Activated naive CD8-positive, alpha-beta T cell treated with anti-CD3 and anti-CD28 coated beads, Interleukin-2, amount 50 U/mL, for 24 hours (primary cell): ENCODE data around the gene FGF10.

Experiments used
- ATAC-seq: fragments of 150-1000 bp; cut with Tn5 transposase; one replicate; pipeline ENCODE4 v1.10.0; 2021
- DNase-seq: peaks from one replicate; pipeline ENCODE4 v3.0.0; 2021
- H3K27ac Mint-ChIP-seq: one replicate; pipeline ENCODE4 v1.8.0; 2021; ENCODE audit warnings: mild to moderate bottlenecking, mixed read lengths
- H3K27me3 Mint-ChIP-seq: one replicate; pipeline ENCODE4 v1.8.0; 2021; ENCODE audit warnings: mixed read lengths
- H3K36me3 Mint-ChIP-seq: one replicate; pipeline ENCODE4 v1.8.0; 2021; ENCODE audit warnings: low read depth, mixed read lengths
- H3K4me1 Mint-ChIP-seq: one replicate; pipeline ENCODE4 v1.8.0; 2021; ENCODE audit warnings: mixed read lengths
- H3K4me3 Mint-ChIP-seq: one replicate; pipeline ENCODE4 v1.8.0; 2021; ENCODE audit warnings: mild to moderate bottlenecking, moderate library complexity, mixed read lengths
- H3K9me3 Mint-ChIP-seq: one replicate; pipeline ENCODE4 v1.8.0; 2021; ENCODE audit warnings: mixed read lengths

FGF10 gene

GRCh38 chr5:44321144-44321725, 68.0 kb downstream of the FGF10 start:
- Mint-ChIP-seq H3K27ac (no peak overlapping the region), H3K4me1 (no peaks in the 10 kb centered on the region)

GRCh38 chr5:44320188-44320587, 69.0 kb downstream of the FGF10 start:
- ATAC-seq, result no peak
- H3K27ac Mint-ChIP-seq, result no peak overlapping the region
- no peaks in the 10 kb centered on the region for H3K4me1 Mint-ChIP-seq
- no peak overlapping the region for H3K4me3 Mint-ChIP-seq
- no peaks in the 10 kb centered on the region for H3K36me3 Mint-ChIP-seq
- H3K27me3 Mint-ChIP-seq, result no peaks in the 10 kb centered on the region
- H3K9me3 Mint-ChIP-seq, result peaks cover 4% of the 10 kb centered on the region
- no peak for DNase-seq

More at GRCh38 chr5:44321144-44321725, 68.0 kb downstream of the FGF10 start:
- Mint-ChIP-seq H3K36me3 (no peaks in the 10 kb centered on the region), H3K4me3 (no peak overlapping the region), H3K27me3 (no peaks in the 10 kb centered on the region), H3K9me3 (peaks cover 4% of the 10 kb centered on the region)
- no peak for DNase-seq
- no peak for ATAC-seq

- Mint-ChIP-seq H3K27me3 (no peaks in the 10 kb centered on the region), H3K9me3 (peaks cover 7% of the 10 kb centered on the region), H3K4me3 (no peak overlapping the region), H3K27ac (no peak overlapping the region), H3K4me1 (no peaks in the 10 kb centered on the region), H3K36me3 (no peaks in the 10 kb centered on the region)
- ATAC-seq (no peak), DNase-seq (no peak)
Measured at GRCh38 chr5:44318883-44319282, 70.3 kb downstream of the FGF10 start.

GRCh38 chr5:44312374-44312773, 76.8 kb downstream of the FGF10 start:
- H3K9me3 Mint-ChIP-seq, result peaks cover 5% of the 10 kb centered on the region
- no peaks in the 10 kb centered on the region for H3K4me1 Mint-ChIP-seq
- H3K4me3 Mint-ChIP-seq, result no peak overlapping the region
- no peak overlapping the region for H3K27ac Mint-ChIP-seq
- DNase-seq, result no peak
- ATAC-seq, result no peak
- no peaks in the 10 kb centered on the region for H3K27me3 Mint-ChIP-seq
- H3K36me3 Mint-ChIP-seq, result no peaks in the 10 kb centered on the region

- H3K4me1 Mint-ChIP-seq, result no peaks in the 10 kb centered on the region
- H3K27ac Mint-ChIP-seq, result no peak overlapping the region
- H3K4me3 Mint-ChIP-seq, result no peak overlapping the region
- ATAC-seq, result no peak
- DNase-seq, result no peak
- no peaks in the 10 kb centered on the region for H3K27me3 Mint-ChIP-seq
- peaks cover 4% of the 10 kb centered on the region for H3K9me3 Mint-ChIP-seq
- no peaks in the 10 kb centered on the region for H3K36me3 Mint-ChIP-seq
Measured at GRCh38 chr5:44300551-44300950, 88.7 kb downstream of the FGF10 start.

GRCh38 chr5:44299394-44299793, 89.8 kb downstream of the FGF10 start:
- Mint-ChIP-seq H3K9me3 (peaks cover 4% of the 10 kb centered on the region), H3K36me3 (no peaks in the 10 kb centered on the region), H3K27ac (no peak overlapping the region), H3K27me3 (no peaks in the 10 kb centered on the region), H3K4me1 (no peaks in the 10 kb centered on the region), H3K4me3 (no peak overlapping the region)
- no peak for DNase-seq
- no peak for ATAC-seq

- no peak overlapping the region for H3K27ac Mint-ChIP-seq
- peaks cover 1% of the 10 kb centered on the region for H3K9me3 Mint-ChIP-seq
- H3K4me1 Mint-ChIP-seq, result no peaks in the 10 kb centered on the region
- H3K36me3 Mint-ChIP-seq, result no peaks in the 10 kb centered on the region
- DNase-seq (no peak), ATAC-seq (no peak)
- H3K27me3 Mint-ChIP-seq, result no peaks in the 10 kb centered on the region
- H3K4me3 Mint-ChIP-seq, result no peak overlapping the region
Measured at GRCh38 chr5:44294516-44294915, 94.7 kb downstream of the FGF10 start.

- no peak for DNase-seq
- ATAC-seq, result no peak
- Mint-ChIP-seq H3K27ac (no peak overlapping the region), H3K9me3 (peaks cover 4% of the 10 kb centered on the region), H3K4me3 (no peak overlapping the region), H3K27me3 (no peaks in the 10 kb centered on the region), H3K4me1 (no peaks in the 10 kb centered on the region), H3K36me3 (no peaks in the 10 kb centered on the region)
Measured at GRCh38 chr5:44292736-44293135, 96.5 kb downstream of the FGF10 start.

GRCh38 chr5:44278469-44278868, 110.8 kb downstream of the FGF10 start:
- H3K36me3 Mint-ChIP-seq, result no peaks in the 10 kb centered on the region
- DNase-seq (no peak), ATAC-seq (no peak)
- no peak overlapping the region for H3K27ac Mint-ChIP-seq
- H3K27me3 Mint-ChIP-seq, result no peaks in the 10 kb centered on the region
- no peaks in the 10 kb centered on the region for H3K4me1 Mint-ChIP-seq
- H3K9me3 Mint-ChIP-seq, result peaks cover 9% of the 10 kb centered on the region
- no peak overlapping the region for H3K4me3 Mint-ChIP-seq

GRCh38 chr5:44275908-44276307, 113.3 kb downstream of the FGF10 start:
- ATAC-seq, result no peak
- DNase-seq, result no peak
- Mint-ChIP-seq H3K4me3 (no peak overlapping the region), H3K9me3 (peaks cover 9% of the 10 kb centered on the region), H3K4me1 (no peaks in the 10 kb centered on the region), H3K27me3 (no peaks in the 10 kb centered on the region), H3K27ac (no peak overlapping the region), H3K36me3 (no peaks in the 10 kb centered on the region)

- DNase-seq, result no peak
- no peak for ATAC-seq
- no peaks in the 10 kb centered on the region for H3K36me3 Mint-ChIP-seq
- H3K4me1 Mint-ChIP-seq, result no peaks in the 10 kb centered on the region
- no peak overlapping the region for H3K4me3 Mint-ChIP-seq
- no peak overlapping the region for H3K27ac Mint-ChIP-seq
- H3K27me3 Mint-ChIP-seq, result no peaks in the 10 kb centered on the region
- H3K9me3 Mint-ChIP-seq, result peaks cover 9% of the 10 kb centered on the region
Measured at GRCh38 chr5:44275329-44275728, 113.9 kb downstream of the FGF10 start.

GRCh38 chr5:44267909-44268308, 121.3 kb downstream of the FGF10 start:
- H3K4me1 Mint-ChIP-seq, result no peaks in the 10 kb centered on the region
- H3K27ac Mint-ChIP-seq, result no peak overlapping the region
- ATAC-seq (no peak), DNase-seq (no peak)
- no peak overlapping the region for H3K4me3 Mint-ChIP-seq
- H3K36me3 Mint-ChIP-seq, result no peaks in the 10 kb centered on the region
- no peaks in the 10 kb centered on the region for H3K27me3 Mint-ChIP-seq
- H3K9me3 Mint-ChIP-seq, result no peaks in the 10 kb centered on the region

- DNase-seq (no peak), ATAC-seq (no peak)
- Mint-ChIP-seq H3K4me1 (no peaks in the 10 kb centered on the region), H3K27ac (no peak overlapping the region), H3K27me3 (no peaks in the 10 kb centered on the region), H3K9me3 (no peaks in the 10 kb centered on the region), H3K36me3 (no peaks in the 10 kb centered on the region), H3K4me3 (no peak overlapping the region)
Measured at GRCh38 chr5:44266882-44267576, 122.2 kb downstream of the FGF10 start.

- Mint-ChIP-seq H3K4me1 (no peaks in the 10 kb centered on the region), H3K4me3 (no peak overlapping the region), H3K9me3 (peaks cover 3% of the 10 kb centered on the region), H3K27ac (no peak overlapping the region), H3K36me3 (no peaks in the 10 kb centered on the region), H3K27me3 (no peaks in the 10 kb centered on the region)
- ATAC-seq (no peak), DNase-seq (no peak)
Measured at GRCh38 chr5:44265713-44266112, 123.5 kb downstream of the FGF10 start.

- Mint-ChIP-seq H3K36me3 (no peaks in the 10 kb centered on the region), H3K27ac (no peak overlapping the region), H3K4me3 (no peak overlapping the region), H3K4me1 (no peaks in the 10 kb centered on the region), H3K9me3 (peaks cover 3% of the 10 kb centered on the region), H3K27me3 (no peaks in the 10 kb centered on the region)
- DNase-seq, result no peak
- no peak for ATAC-seq
Measured at GRCh38 chr5:44260793-44261192, 128.4 kb downstream of the FGF10 start.
